Measurements from ENCODE around the gene PGAM4.
"Not testable (repeated sequence)": the region's sequence is repeated elsewhere in the genome, so short reads cannot be mapped to it uniquely, and the experiment has no call there.

Gene PGAM4

DNA sequence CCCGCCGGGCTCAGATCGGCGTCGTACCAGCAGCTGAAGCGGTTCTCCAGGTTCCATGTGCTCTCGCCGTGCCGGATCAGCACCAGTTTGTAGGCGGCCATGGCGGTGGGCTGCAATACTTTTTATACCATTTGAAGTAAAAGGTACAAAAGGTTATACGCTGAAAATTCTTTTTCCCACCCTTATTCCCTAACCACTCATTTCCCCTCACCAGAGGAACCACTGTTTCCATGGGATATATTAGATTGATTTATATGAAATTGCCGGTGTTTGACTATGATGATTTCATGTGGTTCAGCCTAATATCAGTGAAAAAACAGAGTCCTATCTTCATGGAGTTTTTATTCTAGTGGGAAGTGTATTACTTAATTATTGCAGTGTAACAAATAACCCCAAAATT, at the start of gene PGAM4:
Gene PGAM4, minus strand, starts transcription at position 101 of the 400 bp plus-strand sequence. Its CDS starts 0 bp downstream, at position 101.
- no peak for DNase-seq (ENCODE audit: low read depth)

DNA sequence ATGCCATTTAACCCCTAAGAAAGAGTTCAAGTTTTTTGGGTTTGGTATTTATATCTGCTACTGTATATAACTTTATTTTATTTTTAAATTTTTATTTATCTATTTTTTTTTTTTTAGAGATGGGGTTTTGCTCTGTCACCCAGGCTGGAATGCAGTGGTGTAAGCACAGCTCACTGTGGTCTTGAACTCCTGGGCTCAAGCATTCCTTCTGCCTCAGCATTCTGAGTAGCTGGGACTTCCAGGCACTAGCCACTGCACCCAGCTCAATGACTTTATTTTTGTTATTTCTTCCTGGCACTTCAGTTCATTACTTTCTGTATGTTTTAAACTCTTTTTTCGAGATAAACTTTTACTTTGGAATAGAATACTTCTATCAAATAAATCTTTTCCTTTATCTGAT, 42.4 kb upstream of the PGAM4 start:
- no peak for DNase-seq (ENCODE audit: low read depth)

DNA sequence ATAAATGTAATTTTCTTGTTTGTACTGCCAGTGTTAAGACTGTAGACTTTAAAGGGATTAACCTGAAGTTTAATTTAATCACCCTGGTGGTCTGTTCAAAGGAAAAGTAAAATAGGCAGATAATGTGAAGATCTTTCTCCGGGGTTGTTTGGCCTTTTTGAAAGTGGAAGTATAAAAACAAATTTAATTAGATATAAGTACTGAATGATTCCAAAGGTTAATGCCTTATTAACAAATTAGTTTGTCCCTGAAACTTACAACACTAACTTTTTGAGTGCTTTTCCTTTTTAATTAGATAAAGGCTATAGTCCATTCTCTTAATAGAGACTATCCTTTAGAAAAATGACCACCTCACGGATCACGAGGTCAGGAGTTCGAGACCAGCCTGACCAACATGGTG, 10.4 kb upstream of the PGAM4 start:
- DNase-seq (ENCODE audit: low read depth): no peak

DNA sequence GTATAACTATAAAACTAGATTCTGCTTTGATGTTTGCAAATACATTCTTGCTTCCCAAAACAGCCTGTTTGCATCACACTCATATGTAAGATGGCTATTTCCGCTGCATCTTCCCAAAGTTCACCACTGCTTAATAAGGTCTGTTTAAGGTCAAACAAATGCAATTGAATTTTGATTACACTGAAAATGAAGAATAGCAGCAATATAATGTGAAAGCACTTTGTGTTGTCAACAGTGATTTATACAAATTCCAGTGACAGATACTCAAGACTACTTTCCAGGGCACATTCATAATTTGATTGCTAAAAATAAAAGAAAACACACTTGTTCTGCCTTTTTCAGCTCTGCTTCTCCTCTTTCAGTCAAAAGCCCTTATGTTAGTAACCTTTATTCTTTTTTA, 8.1 kb upstream of the PGAM4 start:
- DNase-seq (ENCODE audit: low read depth): no peak

DNA sequence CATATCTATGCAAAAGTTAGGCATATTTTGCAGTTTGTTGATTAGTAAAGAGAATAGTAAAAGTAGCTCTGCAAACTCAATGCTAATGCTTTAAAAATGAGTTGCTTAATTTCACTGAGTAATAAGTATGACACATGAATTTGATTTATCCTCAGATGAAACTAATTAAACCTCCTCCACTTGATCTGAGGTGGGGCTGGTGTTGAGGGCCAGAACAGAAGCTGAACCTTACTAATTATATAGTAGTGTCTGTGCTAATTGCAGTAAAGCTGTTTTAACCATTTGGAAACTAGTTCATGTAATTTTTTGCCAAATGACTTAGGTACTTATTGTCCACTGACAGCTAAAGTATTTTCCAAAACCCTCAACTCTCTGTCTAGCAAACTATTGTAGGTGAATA, 7.7 kb upstream of the PGAM4 start:
- no peak for DNase-seq (ENCODE audit: low read depth)

DNA sequence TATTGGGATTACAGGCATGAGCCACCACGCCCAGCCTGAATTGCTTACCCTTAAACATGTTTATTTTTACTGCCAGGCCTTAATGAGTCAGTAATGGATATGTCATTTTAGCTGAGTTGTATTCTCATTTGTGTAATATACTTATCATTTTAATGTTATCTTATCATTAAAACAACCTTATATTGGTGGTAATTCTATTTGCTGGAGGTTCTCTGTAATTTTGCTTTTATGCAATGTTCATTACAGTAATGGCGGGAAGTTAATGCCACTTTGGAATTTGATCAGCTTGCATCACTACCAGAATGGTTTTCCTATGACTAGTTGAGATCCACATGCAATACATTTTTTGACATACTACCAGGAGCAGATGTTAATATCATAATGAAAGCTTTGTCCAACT, 6.3 kb upstream of the PGAM4 start:
- DNase-seq (ENCODE audit: low read depth): no peak

DNA sequence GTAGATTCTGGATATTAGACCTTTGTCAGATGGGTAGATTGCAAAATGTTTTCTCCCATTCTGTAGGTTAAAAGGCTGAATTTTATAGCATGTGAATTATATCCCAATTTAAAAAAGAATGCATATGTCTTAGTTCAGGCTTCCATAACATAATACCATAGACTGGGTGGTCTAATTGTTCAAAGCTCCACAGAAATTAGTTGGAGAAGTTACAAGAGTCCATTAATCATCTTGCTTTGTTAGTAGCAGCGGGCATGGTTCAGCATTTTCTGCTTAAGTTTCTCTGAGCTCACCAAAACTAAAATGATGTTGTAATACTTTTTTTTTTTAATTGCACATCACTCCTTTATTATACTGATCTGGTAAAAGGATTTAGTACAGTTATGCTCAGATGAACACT, 1.8 kb downstream of the PGAM4 start:
- no peak for DNase-seq (ENCODE audit: low read depth)

DNA sequence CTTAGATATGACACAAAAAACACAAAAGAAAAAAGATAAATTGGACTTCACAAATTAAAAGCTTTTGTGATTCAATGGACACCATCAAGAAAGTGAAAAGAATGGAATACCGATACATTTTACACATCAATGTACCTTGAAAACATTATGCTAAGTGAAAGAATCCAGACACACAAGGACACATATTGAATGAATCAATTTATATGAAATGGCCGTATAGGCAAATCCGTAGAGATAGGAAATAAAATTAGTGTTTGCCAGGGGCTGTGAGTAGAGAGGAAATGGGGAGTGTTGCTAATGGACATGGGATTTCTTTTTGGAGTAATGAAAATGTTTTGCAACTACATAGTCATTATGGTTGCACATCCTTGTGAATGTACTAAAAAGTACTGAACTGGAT, 3.1 kb downstream of the PGAM4 start:
- DNase-seq (ENCODE audit: low read depth): no peak

DNA sequence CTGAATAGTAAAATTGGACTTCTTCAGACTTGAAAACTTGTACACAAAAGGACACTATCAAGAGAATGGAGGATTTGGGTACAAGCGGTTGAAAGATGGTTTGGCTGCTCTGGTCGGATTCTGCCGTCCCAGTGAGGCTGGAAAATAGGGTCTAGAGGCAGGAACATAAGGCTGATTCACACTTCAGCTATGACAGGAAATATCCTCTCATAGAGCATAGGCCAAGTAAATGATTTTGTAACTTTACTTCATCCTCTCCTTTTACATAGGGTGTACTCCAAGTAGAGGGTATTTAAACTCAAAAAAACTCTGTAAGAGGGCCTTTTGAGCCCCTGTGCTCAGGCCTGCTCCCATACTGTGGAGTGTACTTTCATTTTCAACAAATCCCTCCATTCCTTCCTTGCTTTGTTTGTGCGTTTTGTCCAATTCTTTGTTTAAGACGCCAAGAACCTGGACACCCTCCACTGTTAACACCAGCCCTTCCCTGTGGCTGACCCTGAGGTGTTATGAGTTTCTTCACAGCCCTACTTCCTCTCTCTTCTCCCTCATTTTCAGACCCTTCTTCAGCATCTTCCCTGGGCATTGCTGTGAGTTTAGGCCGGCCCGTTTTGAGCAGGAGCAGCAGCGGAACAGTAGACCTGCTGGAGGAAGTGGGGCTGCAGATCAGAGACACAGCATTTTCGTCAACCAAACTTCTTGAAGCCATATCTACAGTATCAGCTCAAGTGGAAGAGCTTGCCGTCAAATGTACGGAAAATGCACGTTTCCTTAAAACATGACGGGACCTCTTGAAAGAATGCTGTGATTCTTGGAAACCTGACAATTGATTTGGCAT, 7.2 kb downstream of the PGAM4 start:
- DNase-seq (ENCODE audit: low read depth): no peak

DNA sequence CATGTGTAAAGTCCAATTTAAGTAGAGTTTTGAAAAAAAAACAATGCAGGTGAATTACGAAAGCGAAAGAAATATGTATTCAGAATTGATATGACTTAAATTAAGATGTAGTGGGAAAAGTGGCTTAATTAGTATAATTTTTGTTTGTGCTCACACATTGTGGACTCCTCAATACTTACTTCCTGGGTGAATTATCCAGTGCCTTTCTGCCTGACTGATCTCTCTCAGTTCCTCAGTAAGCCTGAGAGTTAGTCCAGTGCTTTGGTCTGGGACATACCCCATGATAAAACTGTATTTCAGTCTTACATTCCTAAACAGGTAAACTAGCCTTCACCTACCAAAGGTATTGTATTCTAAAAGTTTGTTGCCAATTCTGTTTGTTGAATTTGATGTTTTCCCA, 8.4 kb downstream of the PGAM4 start:
- DNase-seq (ENCODE audit: low read depth): no peak

DNA sequence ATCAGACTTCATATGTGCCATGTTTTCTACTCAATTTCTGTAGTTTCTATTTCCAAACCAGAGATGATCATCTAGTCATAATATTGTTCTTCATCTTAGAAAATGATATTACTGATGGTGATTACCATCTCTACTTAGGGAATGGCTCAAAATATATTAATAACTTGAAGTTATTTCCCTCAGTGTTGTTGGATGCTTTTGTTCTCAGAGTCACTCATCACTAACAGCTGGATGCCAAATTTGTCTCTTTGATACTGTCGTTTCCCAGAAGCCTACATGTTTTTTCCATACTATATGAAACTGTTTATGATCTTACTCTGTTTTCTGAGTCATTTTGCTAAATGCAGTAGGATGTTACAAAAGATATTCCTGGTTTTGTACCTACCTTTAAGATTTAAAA, 8.9 kb downstream of the PGAM4 start:
- DNase-seq (ENCODE audit: low read depth): no peak

DNA sequence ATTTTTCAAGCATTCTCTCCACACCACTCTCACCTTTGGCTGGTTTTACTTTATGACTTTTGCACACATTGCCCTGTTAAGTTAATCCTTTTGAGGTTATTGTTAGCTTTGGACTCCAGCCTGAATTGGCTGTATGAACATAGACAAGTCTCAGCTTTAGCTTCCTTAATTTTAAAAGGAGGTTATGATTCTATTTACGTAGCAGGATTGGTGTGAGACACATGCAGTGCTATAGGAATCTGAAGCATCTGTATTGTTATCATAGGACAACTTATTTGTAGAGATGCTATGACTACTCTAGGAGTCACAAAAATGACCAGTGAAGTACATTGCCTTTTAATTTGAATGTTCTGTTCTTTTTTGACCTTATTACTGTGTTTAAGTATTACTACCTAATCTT, 15.7 kb downstream of the PGAM4 start:
- no peak for DNase-seq (ENCODE audit: low read depth)

DNA sequence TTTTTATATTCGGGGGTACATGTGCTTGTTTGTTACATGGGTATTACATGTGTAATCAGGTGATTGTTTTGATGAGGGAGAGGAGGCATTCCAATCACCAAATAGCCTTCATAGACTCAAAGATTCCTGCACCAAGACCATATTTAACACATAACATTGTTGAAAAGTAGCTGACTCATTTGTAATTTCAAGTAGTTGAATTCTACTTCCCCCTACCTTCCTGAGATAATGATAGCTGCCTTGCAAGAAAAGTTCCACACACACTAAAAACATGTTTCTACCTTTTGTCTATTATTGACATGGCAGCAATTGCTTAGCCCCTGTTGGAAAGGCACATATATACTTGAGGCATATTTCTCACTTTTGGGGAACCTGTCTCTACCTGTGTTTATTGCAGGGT, 16.1 kb downstream of the PGAM4 start:
- DNase-seq (ENCODE audit: low read depth): no peak

DNA sequence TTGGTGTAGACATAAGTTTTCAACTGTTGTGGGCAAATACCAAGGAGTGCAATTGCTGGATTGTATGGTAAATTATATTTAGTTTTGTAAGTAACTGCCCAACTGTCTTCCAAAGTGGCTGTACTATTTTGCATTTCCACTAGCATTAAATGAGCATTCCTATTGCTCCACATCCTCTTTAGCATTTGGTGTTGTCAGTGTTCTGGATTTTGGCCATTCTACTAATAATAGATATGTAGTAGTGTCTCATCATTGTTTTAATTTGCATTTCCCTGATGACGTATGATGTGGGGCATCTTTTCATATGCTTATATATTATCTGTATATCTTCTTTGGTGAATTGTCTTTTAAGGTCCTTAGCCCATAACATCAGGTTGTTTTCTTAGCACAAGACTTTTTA, 17.3 kb downstream of the PGAM4 start:
- no peak for DNase-seq (ENCODE audit: low read depth)

DNA sequence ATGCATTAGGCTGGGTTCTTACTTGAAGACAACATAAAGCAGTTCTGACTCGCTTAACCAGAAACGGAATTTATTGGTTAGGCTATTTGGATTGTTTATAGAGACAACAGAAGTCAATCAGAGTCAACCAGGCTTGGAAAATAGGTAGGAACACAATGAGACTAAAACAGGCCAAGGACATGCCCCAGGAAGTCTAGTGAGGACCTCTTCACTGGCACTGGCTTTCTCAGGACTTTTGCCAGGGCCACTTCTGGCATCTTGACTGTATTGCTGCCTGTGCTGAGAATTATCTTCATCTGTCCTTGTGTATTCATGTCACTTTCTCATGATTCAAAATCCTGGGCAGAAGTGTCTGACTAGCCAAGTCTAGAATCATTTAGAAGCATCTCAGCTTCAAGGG, 19.6 kb downstream of the PGAM4 start:
- DNase-seq (ENCODE audit: low read depth): no peak

DNA sequence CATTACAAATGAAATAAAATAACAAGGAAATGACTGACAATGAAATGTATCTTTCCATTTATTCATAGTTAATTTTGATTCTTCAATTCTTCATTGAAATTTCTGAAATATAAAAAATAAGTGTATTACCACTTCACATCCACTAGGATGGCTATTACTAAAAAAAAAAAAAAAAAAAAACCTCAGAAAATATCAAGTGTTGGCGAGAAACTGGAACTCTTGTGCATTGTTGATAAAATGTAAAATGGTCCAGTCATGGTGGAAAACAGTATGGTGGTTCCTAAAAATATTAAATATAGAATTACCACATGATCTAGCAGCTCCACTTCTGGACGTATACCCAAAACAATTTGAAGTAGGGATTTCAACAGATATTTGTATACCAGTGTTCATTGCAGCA, 22.9 kb downstream of the PGAM4 start:
- DNase-seq (ENCODE audit: low read depth): no peak

DNA sequence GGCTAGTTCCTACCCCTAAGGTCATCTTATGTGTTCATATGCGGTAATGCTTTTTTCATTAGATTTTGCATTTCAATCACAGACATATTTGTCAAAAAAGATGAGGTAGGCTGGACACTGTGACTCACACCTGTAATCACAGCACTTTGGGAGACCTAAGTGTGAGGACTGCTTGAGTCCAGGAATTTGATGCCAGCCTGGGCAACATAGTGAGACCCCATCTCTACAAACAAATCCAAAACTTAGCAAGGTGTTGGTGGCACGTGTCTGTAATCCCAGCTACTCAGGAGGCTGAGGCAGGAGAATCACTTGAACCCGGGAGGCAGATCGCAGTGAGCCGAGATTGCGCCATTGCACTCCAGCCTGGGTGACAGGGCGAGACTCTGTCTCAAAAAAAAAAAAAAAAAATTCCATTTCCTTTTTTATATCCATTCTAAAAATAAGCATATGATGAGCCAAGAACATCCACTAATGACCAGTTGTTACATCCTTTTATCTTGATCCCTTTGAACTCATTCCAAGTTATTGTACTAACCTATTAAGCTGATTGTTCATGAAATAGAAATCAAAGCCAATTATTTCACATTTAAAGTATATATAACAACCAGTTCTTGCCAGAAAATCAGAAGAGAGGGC, 23.4 kb downstream of the PGAM4 start:
- DNase-seq (ENCODE audit: low read depth): no peak

DNA sequence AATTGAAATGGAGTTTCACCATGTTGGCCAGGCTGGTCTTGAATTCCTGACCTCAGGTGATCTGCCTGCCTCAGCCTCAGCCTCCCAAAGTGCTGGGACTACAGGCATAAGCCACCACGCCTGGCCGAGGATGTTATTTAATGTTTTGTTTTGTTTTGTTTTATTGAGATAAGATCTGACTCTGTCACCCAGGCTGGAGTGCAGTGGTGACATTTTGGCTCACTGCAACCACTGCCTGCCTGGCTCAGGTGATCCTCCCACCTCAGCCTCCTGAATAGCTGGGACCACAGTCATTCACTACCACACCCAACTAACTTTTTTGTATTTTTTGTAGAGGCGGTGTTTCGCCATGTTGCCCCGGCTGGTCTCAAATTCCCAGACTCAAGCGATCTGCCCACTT, 24.4 kb downstream of the PGAM4 start:
- not testable (repeated sequence) for DNase-seq (ENCODE audit: low read depth)

DNA sequence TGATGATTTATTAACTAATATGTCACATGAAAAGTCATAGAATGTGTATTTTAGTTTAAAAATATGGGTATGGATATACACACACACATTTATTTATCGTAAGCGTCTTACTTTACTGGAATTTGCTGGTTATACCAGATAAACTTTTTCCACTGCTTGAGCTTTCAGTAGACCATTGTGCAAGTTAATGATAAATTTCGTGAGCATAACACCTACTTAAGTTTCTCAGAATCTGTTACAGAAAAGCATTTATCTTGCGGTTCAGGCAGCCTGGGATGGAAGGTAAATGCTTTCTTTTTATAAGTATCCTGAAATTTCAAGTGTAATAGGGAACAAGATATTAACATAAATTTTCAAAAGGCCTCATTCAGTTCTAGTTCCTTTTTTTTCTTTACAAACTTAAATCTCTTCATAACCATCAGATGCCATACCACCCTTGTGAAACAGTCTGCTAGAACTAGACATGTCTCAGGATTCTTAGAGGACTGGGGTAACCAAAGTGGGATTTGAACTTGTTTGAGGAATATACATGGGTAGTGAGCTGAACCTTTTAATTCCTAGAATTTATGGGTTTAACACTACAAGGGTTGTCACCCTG, 31.3 kb downstream of the PGAM4 start:
- no peak for DNase-seq (ENCODE audit: low read depth)

DNA sequence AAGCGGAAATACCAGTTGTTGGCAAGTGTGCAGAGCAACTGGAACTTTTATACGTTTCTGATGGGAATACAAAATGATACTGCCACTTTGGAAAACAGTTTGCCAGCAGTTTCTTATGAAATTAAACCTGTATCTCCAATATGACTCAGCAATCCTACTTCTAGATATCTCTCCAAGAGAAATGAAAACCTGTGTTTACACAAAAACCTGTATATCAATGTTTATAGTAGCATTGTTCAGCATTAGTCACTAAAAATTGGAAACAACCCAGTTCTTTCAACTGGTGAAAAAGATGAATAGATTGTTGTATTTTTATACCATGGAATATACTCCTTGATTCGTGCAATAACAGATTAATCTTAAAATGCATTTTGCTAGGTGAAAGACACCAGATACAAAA, 32.1 kb downstream of the PGAM4 start:
- DNase-seq (ENCODE audit: low read depth): no peak

DNA sequence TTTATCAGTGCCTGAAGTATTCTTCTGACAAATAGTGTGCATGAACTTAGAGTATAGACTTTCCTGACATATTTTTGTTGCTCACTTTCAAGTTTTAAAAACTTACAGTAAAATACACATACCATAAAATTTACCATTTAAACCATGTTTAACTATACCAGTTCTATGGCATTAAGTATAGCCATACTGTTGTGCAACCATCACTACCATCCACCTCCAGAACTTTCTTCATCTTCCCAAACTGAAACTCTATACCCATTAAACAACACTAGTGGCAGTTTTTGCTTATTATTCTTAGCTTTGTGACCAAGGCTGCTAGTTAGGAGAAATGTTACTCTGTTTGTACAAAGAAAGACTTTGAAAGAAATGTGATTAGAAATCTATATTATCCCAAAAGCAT, 33.1 kb downstream of the PGAM4 start:
- no peak for DNase-seq (ENCODE audit: low read depth)

DNA sequence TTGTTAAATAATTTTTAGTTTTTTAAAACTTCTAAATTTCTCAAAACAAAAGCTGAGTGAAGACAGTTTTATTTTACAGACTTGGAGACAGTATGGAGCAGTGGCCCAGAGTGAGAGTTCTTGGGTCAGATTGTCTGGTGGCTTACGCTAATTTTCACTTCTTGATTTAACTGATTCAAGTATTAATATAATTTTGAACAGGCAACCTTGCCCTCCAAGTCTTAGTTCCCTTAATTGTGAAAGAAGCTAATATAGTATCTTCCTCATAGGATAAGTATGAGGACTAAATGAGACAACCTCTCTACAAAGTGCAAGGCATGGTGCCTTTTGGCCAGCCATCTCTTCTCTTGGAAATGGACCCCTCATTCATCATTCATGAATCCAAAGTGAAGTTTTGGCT, 33.6 kb downstream of the PGAM4 start:
- no peak for DNase-seq (ENCODE audit: low read depth)

DNA sequence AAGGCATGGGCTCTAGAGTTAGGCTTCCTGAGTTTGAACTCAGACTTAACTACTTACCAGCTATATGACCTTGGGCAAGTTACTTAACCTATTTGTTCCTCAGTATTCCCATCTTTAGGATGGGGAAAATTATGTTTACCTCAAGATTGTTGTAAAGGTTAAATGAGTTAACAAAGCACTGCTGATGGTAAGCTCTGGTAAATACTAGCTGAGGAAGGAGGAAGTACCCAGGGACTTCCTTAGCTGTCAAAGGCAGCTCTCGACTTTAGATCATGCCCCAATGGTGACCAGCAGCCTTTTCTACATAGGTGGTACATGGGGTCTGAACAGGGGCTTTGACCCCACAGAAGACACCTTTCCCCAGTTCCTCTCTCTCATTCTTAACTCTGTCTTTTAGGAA, 38.9 kb downstream of the PGAM4 start:
- no peak for DNase-seq (ENCODE audit: low read depth)

DNA sequence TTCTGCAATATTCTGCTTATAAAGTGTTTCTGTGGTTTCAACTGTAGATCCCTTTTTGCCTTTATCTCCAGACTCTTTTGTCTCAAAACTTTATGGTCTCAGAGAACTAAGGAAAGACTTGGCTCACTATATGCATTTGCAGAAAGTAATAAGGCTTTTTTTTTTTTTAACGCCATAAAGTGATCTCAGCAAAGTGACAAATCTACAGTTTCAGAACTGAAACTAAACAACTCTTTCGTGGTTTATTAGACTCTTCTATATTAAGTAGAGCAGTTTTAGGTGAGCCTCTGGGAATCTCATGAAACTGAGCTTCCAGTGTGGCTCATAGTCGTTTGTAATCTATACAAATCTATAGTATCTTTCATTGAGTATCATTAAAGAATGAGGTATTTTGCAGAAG, 43.7 kb downstream of the PGAM4 start:
- DNase-seq (ENCODE audit: low read depth): no peak
